HCT116 (cell line): ENCODE results near the gene LEO1.

Source experiments
- POLR2A ChIP-seq: IDR thresholded peaks from 2 replicates; pipeline ENCODE4 v1.7.0; 2011; ENCODE audit warnings: borderline replicate concordance; ENCODE audit not compliant: insufficient read depth, insufficient read length; ENCODE audit errors: extremely low read depth
- TF ChIP-seq, protein P1 (sequence below), 3 experiments: fragments of 200-600 bp in 1 of 3; sonication (generic) in 1 of 3; IDR thresholded peaks in 2 of 3; conservative IDR thresholded peaks in 1 of 3; 2 replicates each; pipeline ENCODE4 v1.5.1; 2012 to 2017; ENCODE audit warnings: low read depth in 2 of 3, low read length in 2 of 3, antibody characterized with exemption in 1 of 3, borderline replicate concordance in 1 of 3, control low read depth in 1 of 3, mild to moderate bottlenecking in 1 of 3, mixed read lengths in 1 of 3, mixed run types in 1 of 3, moderate library complexity in 1 of 3; ENCODE audit not compliant: insufficient read depth in 1 of 3

- no peak for TF ChIP-seq POLR2A
- TF ChIP-seq, protein P1, sequence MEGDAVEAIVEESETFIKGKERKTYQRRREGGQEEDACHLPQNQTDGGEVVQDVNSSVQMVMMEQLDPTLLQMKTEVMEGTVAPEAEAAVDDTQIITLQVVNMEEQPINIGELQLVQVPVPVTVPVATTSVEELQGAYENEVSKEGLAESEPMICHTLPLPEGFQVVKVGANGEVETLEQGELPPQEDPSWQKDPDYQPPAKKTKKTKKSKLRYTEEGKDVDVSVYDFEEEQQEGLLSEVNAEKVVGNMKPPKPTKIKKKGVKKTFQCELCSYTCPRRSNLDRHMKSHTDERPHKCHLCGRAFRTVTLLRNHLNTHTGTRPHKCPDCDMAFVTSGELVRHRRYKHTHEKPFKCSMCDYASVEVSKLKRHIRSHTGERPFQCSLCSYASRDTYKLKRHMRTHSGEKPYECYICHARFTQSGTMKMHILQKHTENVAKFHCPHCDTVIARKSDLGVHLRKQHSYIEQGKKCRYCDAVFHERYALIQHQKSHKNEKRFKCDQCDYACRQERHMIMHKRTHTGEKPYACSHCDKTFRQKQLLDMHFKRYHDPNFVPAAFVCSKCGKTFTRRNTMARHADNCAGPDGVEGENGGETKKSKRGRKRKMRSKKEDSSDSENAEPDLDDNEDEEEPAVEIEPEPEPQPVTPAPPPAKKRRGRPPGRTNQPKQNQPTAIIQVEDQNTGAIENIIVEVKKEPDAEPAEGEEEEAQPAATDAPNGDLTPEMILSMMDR (IDR thresholded peaks at IDR 0.05 in 2 of 3, conservative IDR thresholded peaks at IDR 0.05 in 1 of 3; ENCODE audit: borderline replicate concordance in 1 of 3, insufficient read depth in 1 of 3, low read depth in 2 of 3, low read length in 2 of 3): no peak
Measured at GRCh38 chr15:52002351-52002750, 30.8 kb upstream of the LEO1 start.
